Panc1 (cell line): Measurements from ENCODE around the gene PPP3R1. TPM values are rescaled to one million over a fixed set of nuclear protein-coding genes. Genes with fewer than 3 reads are reported as not detected.

Source experiments
- ATAC-seq: fragments of 200-7000 bp; cut with Tn5 transposase; 2 replicates; pipeline ENCODE4 v1.9.1; 2020; ENCODE audit warnings: mild to moderate bottlenecking, moderate library complexity
- BruUV-seq: library from RNA; stranded (reverse); fragments of 400-500 nt; replicated peaks from 2 replicates; lab custom pipeline; 2021; lab: Mats Ljungman, UMichigan
- CTCF ChIA-PET: fragments of 300-600 bp; sonication (Branson Sonifier 250); formaldehyde crosslinking; loops from one replicate; lab custom pipeline; 2022; ENCODE audit warnings: antibody characterized with exemption; lab: Charles Lee
- POLR2A ChIA-PET: fragments of 300-600 bp; sonication (Branson Sonifier 250); formaldehyde crosslinking; loops from one replicate; lab custom pipeline; 2022; ENCODE audit warnings: antibody characterized with exemption; lab: Charles Lee
- DNase-seq: peaks from one replicate; pipeline ENCODE4 v3.0.0-alpha.2; 2010; ENCODE audit warnings: low read depth, low spot score
- H3K27ac ChIP-seq: 2 replicates; pipeline ENCODE4 v1.5.1; 2011; ENCODE audit warnings: mild to moderate bottlenecking, low read length, inconsistent platforms
- H3K27me3 ChIP-seq: fragments of 200-500 bp; sonication (Bioruptor generic); 2 replicates; pipeline ENCODE4 v1.6.0; 2014; ENCODE audit warnings: low read length, inconsistent platforms; ENCODE audit not compliant: control insufficient read depth, insufficient read depth
- H3K36me3 ChIP-seq: fragments of 200-500 bp; sonication (Bioruptor generic); 2 replicates; pipeline ENCODE4 v1.5.1; 2014; ENCODE audit warnings: inconsistent platforms, mild to moderate bottlenecking, low read length, moderate library complexity; ENCODE audit not compliant: control insufficient read depth, insufficient read depth
- H3K4me1 ChIP-seq: 2 replicates; pipeline ENCODE4 v1.5.1; 2011; ENCODE audit warnings: inconsistent platforms, mild to moderate bottlenecking, low read length, moderate library complexity; ENCODE audit not compliant: control insufficient read depth, insufficient read depth
- H3K4me3 ChIP-seq, 2 experiments: 2 replicates each; pipeline ENCODE4 v1.5.1; 2011 to 2012; ENCODE audit warnings: low read depth in 2 of 2, low read length in 2 of 2, mild to moderate bottlenecking in 2 of 2, inconsistent platforms in 1 of 2, moderate library complexity in 1 of 2
- H3K9me3 ChIP-seq: fragments of 200-500 bp; sonication (Bioruptor generic); 2 replicates; pipeline ENCODE4 v1.5.1; 2014; ENCODE audit warnings: low read depth, mild to moderate bottlenecking, inconsistent platforms, low read length, moderate library complexity; ENCODE audit not compliant: control insufficient read depth, insufficient read depth
- CTCF ChIP-seq: fragments of 450-650 bp; IDR thresholded peaks from 2 replicates; pipeline ENCODE4 v1.5.1; 2017; ENCODE audit warnings: mild to moderate bottlenecking
- POLR2AphosphoS5 ChIP-seq: IDR thresholded peaks from 2 replicates; pipeline ENCODE4 v1.6.1; 2012; ENCODE audit warnings: mild to moderate bottlenecking, low read depth, low read length, moderate library complexity
- REST ChIP-seq, 2 experiments: IDR thresholded peaks; 2 replicates each; pipeline ENCODE4 v1.6.1; 2011 to 2012; ENCODE audit warnings: low read depth in 2 of 2, control low read depth in 1 of 2, low read length in 1 of 2, mild to moderate bottlenecking in 1 of 2, moderate library complexity in 1 of 2; ENCODE audit not compliant: insufficient read depth in 1 of 2
- SIN3A ChIP-seq: IDR thresholded peaks from 2 replicates; pipeline ENCODE4 v1.6.1; 2012; ENCODE audit warnings: low read depth, mild to moderate bottlenecking, low read length, moderate library complexity, borderline replicate concordance; ENCODE audit not compliant: insufficient read depth
- TCF7L2 ChIP-seq: IDR thresholded peaks from 2 replicates; pipeline ENCODE4 v1.6.1; 2011; ENCODE audit warnings: mild to moderate bottlenecking, low read depth, low read length, inconsistent platforms
- in situ Hi-C: cut with HindIII; loops from 2 replicates; pipeline ENCODE4 v1.10.0; 2016; ENCODE audit warnings: low sequenced_read_pairs, low pct_unique_long_range_greater_than_20kb
- intact Hi-C: fragments of 100-400 bp; cut with micrococcal nuclease; formaldehyde crosslinking; loops from one replicate; pipeline ENCODE4 v1.10.0; 2022; ENCODE audit not compliant: unreplicated experiment
- total RNA-seq: library from RNA; stranded (reverse); gene quantifications from one replicate; pipeline ENCODE4 v1.2.1, GENCODE V29; 2021; ENCODE audit not compliant: unreplicated experiment

PPP3R1 gene
- total RNA-seq, 1 experiment from 2014 or later: 77.9 TPM

GRCh38 chr2:68237404-68237803, 14.9 kb downstream of the PPP3R1 start:
- TF ChIP-seq REST (IDR thresholded peaks at IDR 0.05; ENCODE audit: insufficient read depth in 1 of 2, low read depth in 2 of 2, low read length in 1 of 2): no peak
- no peak for TF ChIP-seq TCF7L2
- TF ChIP-seq SIN3A: no peak
- no peak for TF ChIP-seq POLR2AphosphoS5
- TF ChIP-seq CTCF: no peak
- H3K4me3 ChIP-seq: no peak overlapping the region
- in situ Hi-C loops (no loop called here), intact Hi-C loops (loop anchor here (5.0 kb wide), 1 partner anchor 45 kb away; no protein-coding TSS in a partner anchor)
- no peaks in the 10 kb centered on the region for H3K36me3 ChIP-seq
- DNase-seq (no peak), ATAC-seq (no peak)
- no TSS peak for BruUV-seq
- H3K9me3 ChIP-seq: no peaks in the 10 kb centered on the region
- H3K27ac ChIP-seq: no peak overlapping the region
- H3K27me3 ChIP-seq: no peaks in the 10 kb centered on the region
- peaks cover 27% of the 10 kb centered on the region for H3K4me1 ChIP-seq
- ChIA-PET CTCF (no interaction called here), POLR2A (no interaction called here)

- ChIA-PET CTCF (no interaction called here), POLR2A (no interaction called here)
- BruUV-seq: no TSS peak
- intact Hi-C loops: loop anchor here (5.0 kb wide), 1 partner anchor 45 kb away; no protein-coding TSS in a partner anchor
- ATAC-seq (no peak), DNase-seq (no peak)
- no peaks in the 10 kb centered on the region for H3K27me3 ChIP-seq
- no peak overlapping the region for H3K27ac ChIP-seq
- H3K36me3 ChIP-seq: no peaks in the 10 kb centered on the region
- no peaks in the 10 kb centered on the region for H3K9me3 ChIP-seq
- TF ChIP-seq TCF7L2: no peak
- in situ Hi-C loops: no loop called here
- peaks cover 27% of the 10 kb centered on the region for H3K4me1 ChIP-seq
- no peak overlapping the region for H3K4me3 ChIP-seq
These were observed 15.5 kb downstream of the PPP3R1 start for GRCh38 chr2:68236876-68237275.

GRCh38 chr2:68236103-68236734, 16.1 kb downstream of the PPP3R1 start:
- TF ChIP-seq SIN3A (no peak), REST (IDR thresholded peaks at IDR 0.05; ENCODE audit: insufficient read depth in 1 of 2, low read depth in 2 of 2, low read length in 1 of 2) (no peak), POLR2AphosphoS5 (no peak), TCF7L2 (no peak), CTCF (no peak)
- no peak for DNase-seq
- POLR2A ChIA-PET: no interaction called here
- Histone ChIP-seq H3K9me3 (no peaks in the 10 kb centered on the region), H3K27me3 (no peaks in the 10 kb centered on the region), H3K36me3 (no peaks in the 10 kb centered on the region), H3K27ac (no peak overlapping the region), H3K4me1 (peaks cover 32% of the 10 kb centered on the region), H3K4me3 (no peak overlapping the region)
- CTCF ChIA-PET: no interaction called here
- in situ Hi-C loops (no loop called here), intact Hi-C loops (loop anchor here (5.0 kb wide), 1 partner anchor 44 kb away; no protein-coding TSS in a partner anchor)
- BruUV-seq: TSS peak; percentile 10
- ATAC-seq: no peak
